Stimulated activated CD4-positive, alpha-beta T cell treated with anti-CD3 and anti-CD28 coated beads, Interleukin-1b, Interleukin-23, amount 100 ng/mL, for 1 hour (primary cell): ENCODE measurements around the gene LRCH3.

ENCODE experiments used
- DNase-seq, 2 donors: peaks; one replicate each; pipeline ENCODE4 v3.0.0-alpha.2; 2020; ENCODE audit warnings: low read depth in 2 of 2

Gene LRCH3

DNA sequence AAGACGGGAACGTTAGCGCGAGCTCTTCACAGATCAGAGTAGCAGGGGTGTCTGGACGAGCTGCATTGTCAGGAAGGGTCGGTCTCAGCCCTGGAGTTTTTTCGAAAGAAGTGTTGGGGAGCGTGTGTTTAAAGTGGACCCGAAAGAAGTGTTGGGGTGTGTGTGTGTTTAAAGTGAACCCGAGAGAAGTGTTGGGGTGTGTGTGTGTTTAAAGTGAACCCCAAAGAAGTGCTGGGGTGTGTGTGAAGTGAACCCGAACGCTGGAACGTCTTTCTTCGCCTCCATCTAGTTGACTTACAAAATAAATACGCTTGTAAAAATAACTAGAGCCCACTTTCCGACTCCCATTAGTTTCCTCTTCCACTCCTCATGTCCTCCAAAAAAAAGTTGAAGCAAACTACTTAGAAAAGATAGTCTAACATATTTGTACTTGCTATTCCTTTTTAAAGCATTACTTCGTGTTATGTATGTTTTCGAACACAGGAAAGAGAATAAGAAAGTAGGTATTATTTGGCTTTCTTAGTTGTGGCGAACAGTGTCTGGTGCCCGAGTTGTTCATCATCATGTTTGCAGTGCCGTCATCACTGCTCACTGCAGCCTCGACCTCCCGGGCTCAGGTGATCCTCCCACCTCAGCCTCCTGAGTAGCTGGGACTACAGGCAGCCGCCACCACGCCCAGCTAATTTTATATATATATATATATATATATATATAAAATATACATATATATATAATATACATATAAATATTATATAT lies 1.0 kb downstream of the LRCH3 start:
- DNase-seq = no peak

GRCh38 chr3:197793247-197793646 lies 2.2 kb downstream of the LRCH3 start:
- no peak for DNase-seq

DNA sequence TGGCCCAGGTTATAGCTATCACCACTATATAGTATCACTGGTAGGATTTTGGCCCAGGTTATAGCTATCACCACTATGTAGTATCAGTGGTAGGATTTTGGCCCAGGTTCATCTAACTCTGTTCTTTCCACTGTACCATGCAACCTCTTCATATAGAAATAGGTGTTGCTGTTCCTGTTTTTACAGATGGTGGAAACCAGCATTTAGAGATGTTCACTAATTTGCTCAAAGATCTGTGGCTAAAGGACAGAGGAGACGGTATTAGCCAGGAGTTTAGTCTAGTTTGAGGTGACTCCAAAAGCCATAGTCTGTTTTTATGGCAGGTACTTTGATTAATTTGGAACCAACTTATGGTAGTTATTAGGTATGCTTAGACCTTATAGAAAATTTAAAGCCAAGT lies 3.1 kb downstream of the LRCH3 start:
- DNase-seq = no peak

DNA sequence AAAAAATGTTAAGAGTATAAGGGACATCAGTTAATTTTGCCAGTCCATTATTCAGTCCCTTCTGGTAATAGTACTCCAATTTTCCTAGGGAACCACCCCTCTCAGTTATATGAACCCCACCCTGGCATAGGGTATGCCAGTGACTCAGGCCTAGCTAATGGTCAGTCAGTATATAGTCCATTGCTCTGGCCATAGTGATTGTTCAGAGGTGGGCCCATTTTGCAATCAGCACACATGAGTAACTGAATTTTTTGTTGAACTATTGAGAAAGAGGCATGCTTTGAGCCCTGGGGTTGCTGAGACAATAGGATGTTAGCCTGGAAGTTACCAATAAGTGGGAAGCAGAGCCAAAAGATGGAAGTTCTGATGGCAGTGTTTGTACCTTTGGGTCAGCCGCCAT lies 4.1 kb downstream of the LRCH3 start:
- no peak for DNase-seq

GRCh38 chr3:197796087-197796486 lies 5.0 kb downstream of the LRCH3 start:
- DNase-seq = no peak

- no peak for DNase-seq
Measured at GRCh38 chr3:197798863-197799262, 7.8 kb downstream of the LRCH3 start.

DNA sequence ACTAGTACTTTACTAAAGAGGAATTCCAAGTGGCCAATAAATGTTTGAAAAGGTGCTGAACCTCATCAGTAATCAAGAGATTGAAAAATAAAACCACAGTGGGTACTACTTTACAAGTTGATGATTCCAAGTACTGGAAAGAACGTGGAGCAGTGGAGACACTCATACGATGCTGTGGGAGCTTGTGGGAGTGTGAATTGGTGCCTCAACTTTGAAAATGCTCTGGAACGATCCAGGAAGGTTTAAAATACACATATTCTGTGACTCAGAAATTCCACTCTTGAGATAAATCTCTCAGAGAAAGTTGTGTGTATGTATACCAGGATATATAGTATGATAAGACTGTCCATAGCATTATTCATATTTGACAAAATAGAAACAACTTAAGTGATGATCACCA lies 9.3 kb downstream of the LRCH3 start:
- DNase-seq = no peak

DNA sequence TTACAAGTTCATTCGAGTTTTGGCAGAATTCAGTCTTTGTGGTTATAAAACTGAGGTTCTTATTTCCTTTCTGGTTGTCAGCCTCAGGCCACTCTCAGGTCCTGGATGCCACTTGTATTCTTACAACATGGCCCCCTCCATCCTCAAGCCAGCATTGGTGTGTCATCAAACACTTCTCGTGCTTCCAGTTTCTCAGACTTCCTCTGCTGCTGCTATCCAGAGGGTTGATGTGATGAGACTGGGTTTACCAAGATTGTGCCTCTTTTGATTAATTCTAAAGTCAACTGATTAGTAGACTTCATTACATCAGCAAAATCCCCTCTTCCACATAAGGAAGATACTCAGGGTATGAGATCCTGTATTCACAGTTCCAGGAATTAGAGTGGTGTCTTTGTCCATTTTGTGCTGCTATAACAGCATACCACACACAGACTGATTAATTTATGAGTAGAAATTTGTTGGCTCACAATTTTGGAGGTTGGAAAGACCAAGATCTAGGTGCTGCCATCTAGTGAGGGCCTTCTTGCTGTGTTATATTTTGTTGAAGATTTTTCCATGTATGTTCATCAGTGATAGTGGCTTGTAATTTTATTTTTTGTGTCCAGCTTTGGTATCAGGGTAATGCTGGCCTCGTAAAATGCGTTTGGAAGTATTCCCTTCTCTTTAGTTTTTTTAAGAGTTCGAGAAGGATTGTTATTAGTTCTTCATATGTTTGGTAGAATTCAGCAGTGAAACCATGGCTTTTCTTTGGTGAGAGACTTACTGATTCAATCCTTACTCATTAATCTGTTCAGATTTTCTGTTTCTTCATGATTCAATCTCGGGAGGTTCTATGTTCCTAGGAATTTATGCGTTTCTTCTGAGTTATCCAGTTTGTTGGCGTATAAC lies 11.1 kb downstream of the LRCH3 start:
- no peak for DNase-seq

DNA sequence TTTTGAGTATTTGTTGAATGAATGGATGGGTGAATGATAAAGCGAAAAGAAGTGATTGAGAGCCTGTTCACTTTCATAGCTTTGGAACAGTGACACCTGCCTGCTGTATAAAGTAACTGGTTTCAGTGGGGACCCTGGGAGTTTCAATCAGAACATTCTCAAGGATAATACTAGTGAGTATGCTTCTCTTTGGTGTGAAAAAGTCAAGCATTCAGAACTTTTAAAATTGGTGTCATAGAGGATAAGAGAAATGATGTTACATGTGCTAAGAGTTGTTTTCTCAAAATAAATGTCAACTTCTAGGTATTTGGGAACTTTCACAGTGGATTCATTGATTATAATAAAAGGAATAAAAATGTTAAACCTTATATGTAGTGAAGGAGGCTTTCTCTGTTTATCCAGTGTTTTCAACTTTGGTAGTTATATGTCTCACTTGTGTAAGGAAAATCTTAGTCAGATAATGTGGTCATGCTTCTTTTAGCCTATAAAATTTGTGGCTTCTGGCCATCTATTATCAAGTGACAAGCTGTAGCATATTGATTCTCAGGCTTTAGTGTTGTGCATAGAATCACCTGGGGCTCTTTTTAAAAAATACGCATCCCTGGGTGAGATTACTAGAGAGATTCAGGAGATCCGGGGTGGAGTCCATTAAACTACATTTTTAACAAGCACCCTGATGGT lies 11.9 kb downstream of the LRCH3 start:
- no peak for DNase-seq

DNA sequence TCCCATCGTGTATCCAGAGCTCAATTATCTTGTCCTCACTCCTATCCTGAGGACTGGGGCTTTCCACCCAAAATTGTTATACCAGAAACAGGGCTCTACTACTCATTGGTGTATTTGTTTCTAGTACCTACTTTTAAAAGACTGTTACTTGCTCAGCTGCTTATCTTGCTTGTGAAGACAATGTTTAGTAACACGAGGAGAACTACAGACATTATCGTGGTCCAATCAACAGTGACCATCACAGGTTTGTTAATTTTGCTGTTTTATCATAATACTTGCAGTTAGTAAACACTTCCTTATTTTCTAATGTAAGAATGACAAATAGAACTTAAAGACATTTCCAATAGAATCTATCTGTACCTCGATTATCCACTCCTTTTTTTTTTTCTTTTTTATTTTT lies 13.5 kb downstream of the LRCH3 start:
- DNase-seq = no peak

DNA sequence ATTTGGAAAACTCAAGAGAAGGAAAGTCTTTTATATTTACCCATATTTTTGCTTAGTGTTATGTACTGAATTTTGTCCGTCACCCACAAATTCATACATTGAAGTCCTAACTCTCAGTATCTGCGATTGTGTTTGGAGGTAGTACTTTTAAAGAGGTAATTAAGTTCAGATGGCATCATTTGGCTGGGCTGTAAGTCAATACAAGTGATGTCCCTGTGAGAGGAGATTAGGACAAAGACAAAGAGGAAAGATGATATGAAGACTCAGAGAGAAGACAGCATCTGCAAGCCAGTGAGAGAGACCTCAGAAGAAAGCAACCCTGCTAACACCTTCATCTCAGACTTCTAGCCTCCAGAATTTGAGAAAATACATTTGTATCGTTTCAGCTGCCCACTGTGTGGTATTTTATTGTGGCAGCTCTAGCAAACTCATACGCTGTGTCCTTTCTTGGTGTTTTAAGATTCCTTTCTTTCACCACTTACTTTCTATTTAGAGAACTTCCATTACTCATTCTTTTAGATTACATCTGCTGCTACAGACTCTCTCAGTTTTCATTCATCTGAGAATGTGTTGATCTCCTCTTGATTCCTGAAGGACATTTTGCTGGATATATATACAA lies 17.0 kb downstream of the LRCH3 start:
- no peak for DNase-seq

GRCh38 chr3:197809356-197810020 lies 18.4 kb downstream of the LRCH3 start:
- no peak for DNase-seq

DNA sequence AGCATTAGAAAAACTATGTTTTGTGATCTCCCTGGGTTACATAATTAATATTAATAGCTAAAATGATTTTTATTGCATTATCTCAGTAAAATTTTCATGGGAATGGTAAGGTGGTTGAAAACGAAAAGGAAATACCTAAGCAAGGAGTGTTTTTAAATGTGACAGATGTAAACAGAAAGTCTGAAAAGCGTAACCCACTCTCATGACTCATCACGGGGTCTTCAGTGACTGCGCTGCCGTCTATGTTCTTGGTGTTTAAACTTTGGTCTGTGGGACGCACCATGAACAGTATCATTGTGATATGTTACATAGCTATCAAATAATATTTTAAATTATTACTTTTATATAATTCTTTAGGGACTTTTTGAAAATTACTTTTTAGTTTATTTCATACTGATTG lies 19.8 kb downstream of the LRCH3 start:
- no peak for DNase-seq

- DNase-seq = no peak
Measured at GRCh38 chr3:197811343-197811742, 20.3 kb downstream of the LRCH3 start.

GRCh38 chr3:197814372-197814771 lies 23.3 kb downstream of the LRCH3 start:
- DNase-seq = no peak

DNA sequence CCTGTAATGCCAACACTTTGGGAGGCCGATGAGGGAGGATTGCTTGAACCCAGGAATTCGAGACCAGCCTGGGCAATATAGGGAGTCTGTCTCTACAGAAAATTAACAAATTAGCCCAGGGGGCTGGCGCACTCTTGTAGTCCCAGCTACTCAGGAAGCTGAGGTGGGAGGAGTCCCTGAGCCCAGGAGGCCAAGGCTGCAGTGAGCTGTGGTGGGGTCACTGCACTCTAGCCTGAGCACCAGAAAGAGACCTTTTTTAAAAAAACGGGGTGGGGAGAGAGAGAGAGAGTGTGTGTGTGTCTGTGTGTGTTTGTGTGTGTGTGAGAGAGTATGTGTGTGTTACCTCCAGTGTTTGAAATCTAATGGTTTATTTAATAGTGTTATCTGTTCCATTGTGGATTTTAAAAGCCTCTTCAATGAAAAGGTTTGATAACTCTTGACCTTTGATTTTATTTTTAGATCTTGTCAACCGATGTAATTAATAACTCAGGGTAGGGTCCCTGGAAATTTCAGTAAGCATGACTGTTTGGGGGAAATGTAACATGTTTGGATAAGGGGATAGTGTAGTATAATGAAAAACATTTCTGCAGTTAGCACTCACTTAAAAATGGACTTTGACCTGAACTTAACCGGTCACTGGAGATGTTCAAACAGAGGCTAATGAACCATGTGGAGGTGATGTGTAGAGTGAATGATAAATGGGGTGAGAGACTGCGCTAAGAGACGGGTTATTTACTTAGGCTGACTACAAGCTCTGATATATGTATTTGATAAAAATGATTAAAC lies 29.7 kb downstream of the LRCH3 start:
- no peak for DNase-seq

DNA sequence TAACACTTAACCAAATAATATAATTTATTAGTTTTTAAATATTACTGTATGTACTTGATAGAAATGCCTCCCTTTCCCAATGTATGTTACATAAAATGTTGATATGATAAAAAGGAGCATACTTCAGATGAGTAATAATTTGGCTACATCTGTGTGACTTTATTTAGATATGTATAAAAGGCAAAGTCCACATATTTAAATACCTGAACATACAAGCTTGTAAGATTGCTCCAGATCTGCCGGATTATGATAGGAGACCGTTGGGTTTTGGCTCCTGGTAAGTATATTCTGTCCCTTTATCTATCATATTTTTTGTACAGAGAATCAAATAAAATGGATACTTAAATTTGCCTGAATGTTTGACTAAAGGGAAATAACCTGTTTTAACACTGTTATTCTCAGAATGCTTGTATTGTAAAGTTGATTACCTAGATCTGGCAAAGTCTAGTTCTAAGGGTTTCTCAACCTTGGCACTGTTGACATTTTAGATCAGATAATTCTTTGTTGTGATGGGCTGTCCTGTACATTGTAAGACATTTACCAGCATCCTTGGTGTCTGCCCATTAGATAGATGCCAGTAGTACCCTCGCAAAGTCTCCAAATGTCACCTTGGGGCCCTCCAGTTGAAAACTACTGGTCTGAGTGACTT lies 38.5 kb downstream of the LRCH3 start:
- no peak for DNase-seq

DNA sequence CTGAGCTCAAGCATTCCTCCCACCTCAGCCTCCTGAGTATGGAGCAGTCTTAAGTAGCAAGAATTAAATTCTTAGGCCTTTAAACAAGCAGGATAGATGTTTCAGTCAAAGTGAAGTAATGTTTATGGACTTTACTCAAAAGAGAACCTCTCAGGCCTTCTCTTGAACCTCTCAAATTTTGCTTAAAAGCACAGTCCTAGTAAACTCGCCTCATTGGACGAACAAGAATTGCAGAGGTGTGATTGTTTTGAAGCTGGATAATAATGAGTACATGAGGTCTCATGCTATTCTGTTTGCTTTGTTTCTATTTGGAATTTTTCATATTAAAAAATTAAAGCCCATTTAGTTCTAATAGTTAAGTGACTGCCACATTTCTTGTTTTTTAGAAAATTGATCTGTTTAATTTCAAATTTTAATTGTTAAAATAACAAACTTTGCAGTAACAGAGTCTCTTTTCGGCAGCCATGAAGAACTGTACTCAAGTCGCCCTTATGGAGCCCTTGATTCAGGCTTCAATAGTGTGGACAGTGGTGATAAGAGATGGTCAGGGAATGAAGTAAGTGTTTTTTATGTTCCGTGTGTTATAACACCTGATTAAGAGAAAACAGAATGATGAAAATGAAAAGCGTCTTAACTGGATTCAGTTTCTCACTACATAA lies 39.4 kb downstream of the LRCH3 start:
- DNase-seq = no peak

DNA sequence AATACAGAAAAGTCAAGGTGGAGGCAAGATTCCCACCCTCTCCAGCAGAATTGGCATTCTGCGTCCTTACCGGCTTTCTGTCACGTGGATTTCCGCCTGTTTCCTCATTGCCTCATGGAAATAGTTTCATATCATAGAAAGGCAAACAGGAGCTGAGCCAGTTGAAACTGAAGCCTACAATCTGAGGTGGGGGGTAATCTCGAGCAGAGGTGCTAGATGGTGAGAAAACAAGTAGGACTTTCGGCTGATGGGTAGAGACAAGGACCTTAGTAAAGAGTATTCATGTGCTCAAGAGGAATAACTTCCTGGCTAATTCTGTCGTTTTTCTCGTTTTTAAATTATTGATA lies 39.9 kb downstream of the LRCH3 start:
- DNase-seq = no peak
